ENCODE results near the gene ABCC1.

ABCC1 gene

DNA sequence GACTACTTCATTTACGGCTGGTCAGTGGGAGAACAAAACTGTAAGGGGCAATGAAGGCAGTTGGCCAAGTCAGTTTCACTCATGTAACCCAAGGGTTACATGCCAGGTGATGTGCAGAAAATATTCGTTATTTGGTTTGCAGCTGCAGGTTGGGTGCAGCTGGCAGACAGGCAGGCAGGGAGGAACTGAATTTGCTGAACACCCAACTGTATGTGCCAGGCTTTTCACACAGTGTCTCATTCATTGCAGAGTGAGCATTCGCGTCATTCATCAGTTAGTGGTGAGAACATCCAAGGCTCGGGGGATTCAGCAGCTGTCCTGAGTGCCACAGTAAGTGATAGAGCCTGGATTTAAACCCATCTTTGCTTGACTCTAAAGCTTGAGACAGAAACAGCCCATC is 214.2 kb downstream of the ABCC1 start:
- Histone ChIP-seq H3K27me3 (no peaks in the 10 kb centered on the region), H3K36me3 (no peaks in the 10 kb centered on the region), H3K9me3 (peaks cover 6% of the 10 kb centered on the region; the same call in 1 of the 2 replicates), H3K4me3 (ENCODE audit: low read depth, low read length) (no peak overlapping the region), H3K4me1 (no peaks in the 10 kb centered on the region)
- DNase-seq = no peak
- no peak for TF ChIP-seq CTCF (IDR thresholded peaks at IDR 0.05; ENCODE audit: low read depth, low read length)

GRCh38 chr16:16164243-16164642 is 214.8 kb downstream of the ABCC1 start:
- no peaks in the 10 kb centered on the region for H3K36me3 ChIP-seq
- no peaks in the 10 kb centered on the region; the same call in 1 of the 2 replicates for H3K9me3 ChIP-seq
- H3K4me1 ChIP-seq = no peaks in the 10 kb centered on the region
- no peaks in the 10 kb centered on the region for H3K27me3 ChIP-seq
- no peak for TF ChIP-seq CTCF (IDR thresholded peaks at IDR 0.05; ENCODE audit: low read depth, low read length)
- DNase-seq = no peak
- no peak overlapping the region for H3K4me3 ChIP-seq (ENCODE audit: low read depth, low read length)

DNA sequence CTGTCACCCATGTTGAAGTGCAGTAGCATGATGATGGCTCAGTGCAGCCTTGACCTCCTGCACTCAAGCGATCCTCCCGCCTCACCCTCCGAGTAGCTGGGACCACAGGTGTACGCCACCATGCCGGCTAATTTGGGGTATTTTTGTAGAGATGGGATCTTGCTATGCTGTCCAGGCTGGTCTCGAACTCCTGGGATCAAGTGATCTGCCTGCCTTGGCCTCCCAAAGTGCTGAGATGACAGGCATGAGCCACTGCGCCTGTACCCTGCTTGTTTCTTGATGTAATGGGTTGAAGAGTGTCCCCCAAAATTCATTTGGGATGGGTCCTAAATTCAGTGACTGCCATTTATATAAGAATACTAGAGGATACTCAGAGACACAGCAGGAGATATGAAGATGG is 216.7 kb downstream of the ABCC1 start:
- H3K36me3 ChIP-seq = no peaks in the 10 kb centered on the region
- no peak for TF ChIP-seq CTCF (IDR thresholded peaks at IDR 0.05; ENCODE audit: low read depth, low read length)
- H3K9me3 ChIP-seq = no peaks in the 10 kb centered on the region
- no peak overlapping the region for H3K4me3 ChIP-seq (ENCODE audit: low read depth, low read length)
- no peaks in the 10 kb centered on the region for H3K4me1 ChIP-seq
- no peak for DNase-seq
- H3K27me3 ChIP-seq = no peaks in the 10 kb centered on the region

DNA sequence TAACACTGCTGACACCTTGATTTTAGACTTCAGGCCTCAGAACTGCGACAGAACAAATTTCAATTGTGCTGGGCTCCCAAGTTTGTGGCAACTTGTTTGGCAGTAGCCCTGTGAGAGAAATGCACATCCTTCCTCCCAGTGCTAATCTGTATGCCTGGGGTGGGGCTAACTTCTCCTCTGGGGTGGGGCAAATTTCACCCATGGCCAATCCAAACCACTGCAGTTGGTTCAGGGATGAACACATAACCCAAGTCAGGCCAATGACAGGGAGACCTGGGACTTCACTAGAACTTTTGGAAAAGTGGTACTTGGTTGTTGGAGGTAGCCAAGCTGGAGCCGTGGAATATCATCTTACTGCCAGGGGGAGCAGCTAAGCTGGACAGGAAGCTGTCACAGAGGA is 217.5 kb downstream of the ABCC1 start:
- Histone ChIP-seq H3K4me3 (ENCODE audit: low read depth, low read length) (no peak overlapping the region), H3K27me3 (no peaks in the 10 kb centered on the region), H3K36me3 (no peaks in the 10 kb centered on the region), H3K4me1 (no peaks in the 10 kb centered on the region), H3K9me3 (no peaks in the 10 kb centered on the region)
- no peak for TF ChIP-seq CTCF (IDR thresholded peaks at IDR 0.05; ENCODE audit: low read depth, low read length)
- no peak for DNase-seq

GRCh38 chr16:16167927-16168326 is 218.5 kb downstream of the ABCC1 start:
- Histone ChIP-seq H3K36me3 (no peaks in the 10 kb centered on the region), H3K4me3 (ENCODE audit: low read depth, low read length) (no peak overlapping the region), H3K4me1 (no peaks in the 10 kb centered on the region), H3K9me3 (no peaks in the 10 kb centered on the region), H3K27me3 (no peaks in the 10 kb centered on the region)
- no peak for TF ChIP-seq CTCF (IDR thresholded peaks at IDR 0.05; ENCODE audit: low read depth, low read length)
- no peak for DNase-seq

- no peaks in the 10 kb centered on the region for H3K9me3 ChIP-seq
- H3K4me3 ChIP-seq (ENCODE audit: low read depth, low read length) = no peak overlapping the region
- no peaks in the 10 kb centered on the region for H3K27me3 ChIP-seq
- H3K4me1 ChIP-seq = no peaks in the 10 kb centered on the region
- no peak for TF ChIP-seq CTCF (IDR thresholded peaks at IDR 0.05; ENCODE audit: low read depth, low read length)
- no peaks in the 10 kb centered on the region for H3K36me3 ChIP-seq
- no peak for DNase-seq
Observed at GRCh38 chr16:16168431-16168830, 219.0 kb downstream of the ABCC1 start.
